CD4-positive, alpha-beta T cell treated with Interleukin-17A for 4 hours (primary cell): Measurements from ENCODE around the gene ADD1.
A peak's percentile ranks its signal among the peaks of the same experiment; 100 is the strongest.

Experiments used
- DNase-seq: peaks from one replicate; pipeline ENCODE4 v3.0.0-alpha.2; 2020; ENCODE audit warnings: mixed read lengths

The ADD1 gene

GRCh38 chr4:2843263-2843940 lies at the start of gene ADD1:
Gene ADD1, plus strand, starts transcription at chr4:2843844. Its CDS starts 32,072 bp downstream, at chr4:2875916.
- peak; percentile 89 for DNase-seq

- DNase-seq, result peak; percentile 8
Measured at GRCh38 chr4:2794486-2795299, 49.0 kb upstream of the ADD1 start.

- DNase-seq, result no peak
Measured at GRCh38 chr4:2795300-2795892, 48.2 kb upstream of the ADD1 start.

GRCh38 chr4:2795893-2796848 lies 47.5 kb upstream of the ADD1 start:
- DNase-seq, result no peak

- DNase-seq, result no peak
Measured at GRCh38 chr4:2796849-2797544, 46.6 kb upstream of the ADD1 start.

GRCh38 chr4:2797545-2798305 lies 45.9 kb upstream of the ADD1 start:
- DNase-seq, result peak; percentile 50

- peak; percentile 58 for DNase-seq
Measured at GRCh38 chr4:2798399-2799223, 45.0 kb upstream of the ADD1 start.

- DNase-seq, result peak; percentile 25
Measured at GRCh38 chr4:2799224-2799911, 44.3 kb upstream of the ADD1 start.

GRCh38 chr4:2799971-2800690 lies 43.5 kb upstream of the ADD1 start:
- no peak for DNase-seq

- DNase-seq, result no peak
Measured at GRCh38 chr4:2800691-2801596, 42.7 kb upstream of the ADD1 start.

GRCh38 chr4:2802618-2803531 lies 40.8 kb upstream of the ADD1 start:
- no peak for DNase-seq

GRCh38 chr4:2803624-2804448 lies 39.8 kb upstream of the ADD1 start:
- DNase-seq, result no peak

- no peak for DNase-seq
Measured at GRCh38 chr4:2804449-2804972, 39.1 kb upstream of the ADD1 start.

- DNase-seq, result no peak
Measured at GRCh38 chr4:2804973-2805501, 38.6 kb upstream of the ADD1 start.

- DNase-seq, result no peak
Measured at GRCh38 chr4:2805712-2806389, 37.8 kb upstream of the ADD1 start.
